C4-2B (cell line): ENCODE data around the gene ITPKB.

Experiments
- CTCF ChIP-seq: fragments of 450-650 bp; conservative IDR thresholded peaks from 2 replicates; pipeline ENCODE4 v1.5.1; 2017; ENCODE audit warnings: mild to moderate bottlenecking
- ZFX ChIP-seq: fragments of 450-650 bp; IDR thresholded peaks from 2 replicates; pipeline ENCODE4 v1.6.1; 2017

GRCh38 chr1:226697929-226698544, 41.0 kb downstream of the ITPKB start:
- TF ChIP-seq ZFX, result no peak
- TF ChIP-seq CTCF, result no peak
